GM21528 (cell line): Measurements from ENCODE around the gene BCAP31.
"Not testable (repeated sequence)": the region's sequence is repeated elsewhere in the genome, so short reads cannot be mapped to it uniquely, and the experiment has no call there.

Experiments used
- ATAC-seq: cut with Tn5 transposase; IDR thresholded peaks from one replicate; pipeline ENCODE4 v1.9.1; 2021; ENCODE audit warnings: mild to moderate bottlenecking, moderate library complexity; ENCODE audit not compliant: unreplicated experiment, low FRiP score

BCAP31 gene

DNA sequence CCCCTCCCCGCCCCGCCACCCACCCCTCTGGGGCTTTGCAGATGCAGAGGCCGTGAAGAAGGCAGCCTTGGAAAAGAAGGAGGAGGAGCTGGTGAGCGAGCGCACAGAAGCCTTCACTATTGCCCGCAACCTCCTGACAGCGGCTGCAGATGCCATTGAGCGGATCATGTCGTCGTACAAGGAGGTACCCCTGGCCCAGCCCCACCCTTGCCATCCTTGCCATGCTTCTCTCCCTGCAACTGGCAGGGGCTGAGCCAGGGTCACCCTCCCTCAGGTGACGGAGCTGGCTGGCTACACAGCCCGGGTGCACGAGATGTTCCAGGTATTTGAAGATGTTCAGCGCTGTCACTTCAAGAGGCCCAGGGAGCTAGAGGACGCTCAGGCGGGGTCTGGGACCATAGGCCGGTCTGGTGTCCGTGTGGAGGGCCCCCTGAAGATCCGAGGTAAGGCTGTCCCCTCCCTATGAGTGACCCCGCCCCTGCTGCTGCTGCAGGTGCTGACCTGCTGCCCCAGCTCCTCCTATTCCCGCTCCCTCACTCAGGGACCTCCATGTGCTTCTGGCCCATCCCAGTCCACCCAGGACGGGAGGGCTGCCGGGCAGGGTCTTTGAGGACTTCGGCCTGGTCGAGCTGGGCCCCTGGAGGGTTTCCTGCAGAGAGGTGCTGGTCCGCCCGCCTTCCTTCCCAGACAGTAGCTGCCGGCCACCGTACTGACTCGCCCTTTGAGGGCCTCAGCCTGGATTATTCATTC lies 12.1 kb upstream of the BCAP31 start:
- ATAC-seq: no peak

- ATAC-seq: no peak
Measured at GRCh38 chrX:153735274-153735673, 11.1 kb upstream of the BCAP31 start.

- no peak for ATAC-seq
Measured at GRCh38 chrX:153734871-153735270, 10.7 kb upstream of the BCAP31 start.

DNA sequence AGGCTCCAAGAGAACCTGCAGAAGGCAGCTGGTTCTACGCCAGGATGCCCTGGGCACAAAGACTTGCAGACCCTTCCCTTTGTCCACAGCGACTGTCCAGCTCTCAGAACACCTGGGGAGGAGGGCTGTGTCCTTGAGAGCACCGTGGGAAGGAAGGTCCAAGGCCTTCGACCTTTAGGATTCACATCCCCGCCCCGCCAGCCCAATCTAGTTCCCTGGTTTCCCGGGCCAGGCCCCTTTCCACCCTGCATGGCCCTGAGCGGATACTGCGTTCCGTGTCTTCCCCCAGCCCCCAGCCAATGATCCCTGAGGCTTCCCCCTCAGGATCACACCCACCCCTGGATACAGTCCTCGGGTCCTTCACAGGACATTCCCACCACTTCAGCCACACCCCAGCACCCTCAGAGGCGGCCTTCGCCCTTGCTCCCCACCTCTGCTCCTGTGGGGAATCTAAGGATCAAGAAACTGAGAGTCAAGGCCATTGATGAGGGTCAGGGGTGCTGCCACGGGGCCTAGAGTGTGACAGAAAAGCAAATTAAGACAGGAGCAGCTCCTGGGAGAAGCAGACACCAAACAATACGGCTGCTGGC lies 9.6 kb upstream of the BCAP31 start:
- ATAC-seq: no peak

DNA sequence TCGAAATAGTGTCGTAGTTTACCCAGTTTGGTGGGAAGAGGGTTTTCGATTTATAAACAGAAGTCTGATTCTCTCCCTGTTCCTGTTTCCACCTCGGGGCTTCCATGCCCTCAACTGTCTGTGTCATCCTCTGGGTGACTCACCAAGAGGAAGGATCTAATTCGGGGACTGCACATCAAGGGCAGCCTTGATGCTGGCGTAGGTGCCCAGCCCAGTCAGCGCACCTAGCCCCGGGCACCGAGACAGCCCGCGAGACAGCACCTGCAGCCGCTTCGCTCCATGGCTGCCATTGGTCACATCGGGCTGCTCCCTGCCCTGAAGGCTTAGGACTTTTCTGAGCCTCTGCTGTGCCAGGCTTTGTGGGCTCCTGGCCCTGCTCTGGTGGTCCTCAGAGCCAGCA lies 8.2 kb upstream of the BCAP31 start:
- no peak for ATAC-seq

DNA sequence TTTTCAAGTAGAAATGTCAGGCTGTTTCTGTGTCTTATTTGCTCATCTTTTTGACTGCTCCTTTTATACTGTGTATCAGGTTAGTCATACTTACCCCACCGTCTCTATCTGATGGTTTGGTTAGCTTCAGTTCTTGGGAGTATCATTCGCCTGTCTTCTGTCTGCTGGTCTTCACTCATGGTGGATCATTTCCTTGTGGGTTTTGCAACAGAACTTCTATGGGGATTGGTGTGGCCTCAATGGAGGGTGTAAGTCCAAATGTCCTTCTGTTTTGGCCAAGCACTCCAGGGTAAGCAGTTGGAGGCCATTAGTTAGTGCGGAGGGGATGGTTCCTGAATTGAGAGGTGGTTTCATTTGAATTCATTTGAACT lies 7.6 kb upstream of the BCAP31 start:
- ATAC-seq: no peak

GRCh38 chrX:153731117-153731844 lies 7.1 kb upstream of the BCAP31 start:
- no peak for ATAC-seq

DNA sequence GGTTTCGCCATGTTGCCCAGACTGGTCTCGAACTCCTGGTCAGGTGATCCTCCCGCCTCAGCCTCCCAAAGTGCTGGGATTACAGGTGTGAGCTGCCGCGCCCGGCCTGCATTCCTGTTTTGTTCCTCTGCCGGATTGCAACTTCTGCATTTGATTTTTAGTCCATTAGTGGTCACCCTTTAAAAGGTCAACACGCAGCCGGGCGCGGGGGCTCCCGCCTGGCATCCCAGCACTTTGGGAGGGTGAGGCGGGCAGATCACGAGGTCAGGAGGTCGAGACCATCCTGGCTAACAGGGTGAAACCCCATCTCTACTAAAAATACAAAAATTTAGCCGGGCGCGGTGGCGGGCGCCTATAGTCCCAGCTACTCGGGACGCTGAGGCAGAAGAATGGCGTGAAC lies 5.9 kb upstream of the BCAP31 start:
- ATAC-seq: not testable (repeated sequence)

DNA sequence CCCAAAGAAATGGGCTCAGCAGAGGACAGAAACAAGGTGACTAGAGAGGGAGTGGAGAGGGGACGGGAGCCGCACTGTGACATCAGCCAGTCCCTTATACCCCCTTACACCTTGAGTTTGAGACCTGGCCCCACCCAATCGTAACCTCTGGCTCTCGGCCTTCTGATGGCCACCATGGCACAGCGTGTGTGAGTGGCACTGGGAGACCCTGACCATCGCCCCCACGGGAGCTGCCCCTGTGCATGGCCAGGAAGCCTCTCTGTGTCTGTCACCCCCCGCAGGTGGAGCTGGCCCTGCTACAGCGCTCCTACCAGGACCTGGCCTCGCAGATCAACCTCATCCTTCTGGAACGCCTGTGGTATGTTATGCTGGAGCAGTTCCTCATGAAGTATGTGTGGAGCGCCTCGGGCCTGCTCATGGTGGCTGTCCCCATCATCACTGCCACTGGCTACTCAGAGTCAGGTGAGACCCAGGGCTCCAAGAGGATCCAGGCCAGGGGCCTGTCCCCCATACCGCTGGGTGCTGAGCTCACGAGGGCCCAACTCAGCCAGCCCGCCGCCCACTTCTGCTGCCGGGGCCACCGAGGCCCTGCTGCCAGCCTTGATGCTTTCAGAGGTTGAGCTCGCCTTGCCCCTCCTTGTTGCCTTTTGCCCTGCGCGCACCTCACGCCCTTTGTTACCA lies 4.9 kb upstream of the BCAP31 start:
- ATAC-seq: no peak

DNA sequence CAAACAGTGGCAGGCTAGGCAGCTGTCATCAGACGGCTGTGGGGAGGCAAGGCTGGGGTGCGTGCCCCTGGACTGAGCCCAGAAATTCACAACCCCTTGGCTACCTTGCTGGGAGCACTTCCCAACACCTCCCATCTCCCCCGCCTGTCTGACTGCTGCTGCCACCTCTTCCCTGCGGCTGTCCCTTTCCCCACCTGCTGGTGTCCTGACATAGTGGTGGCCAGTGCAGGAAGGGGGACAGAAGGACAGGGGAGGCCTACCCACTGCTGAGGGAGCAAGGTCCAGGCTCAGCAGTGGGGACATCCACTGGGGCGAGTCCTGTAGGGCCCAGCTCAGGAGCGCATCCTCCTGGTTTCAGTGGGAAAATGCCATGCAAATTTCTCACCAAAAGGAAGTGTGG lies 3.9 kb upstream of the BCAP31 start:
- no peak for ATAC-seq

GRCh38 chrX:153727123-153727931 lies 3.1 kb upstream of the BCAP31 start:
- ATAC-seq: no peak

GRCh38 chrX:153726286-153727122 lies 2.3 kb upstream of the BCAP31 start:
- peak; percentile 41 for ATAC-seq

GRCh38 chrX:153725832-153726285 lies 1.7 kb upstream of the BCAP31 start:
- no peak for ATAC-seq

DNA sequence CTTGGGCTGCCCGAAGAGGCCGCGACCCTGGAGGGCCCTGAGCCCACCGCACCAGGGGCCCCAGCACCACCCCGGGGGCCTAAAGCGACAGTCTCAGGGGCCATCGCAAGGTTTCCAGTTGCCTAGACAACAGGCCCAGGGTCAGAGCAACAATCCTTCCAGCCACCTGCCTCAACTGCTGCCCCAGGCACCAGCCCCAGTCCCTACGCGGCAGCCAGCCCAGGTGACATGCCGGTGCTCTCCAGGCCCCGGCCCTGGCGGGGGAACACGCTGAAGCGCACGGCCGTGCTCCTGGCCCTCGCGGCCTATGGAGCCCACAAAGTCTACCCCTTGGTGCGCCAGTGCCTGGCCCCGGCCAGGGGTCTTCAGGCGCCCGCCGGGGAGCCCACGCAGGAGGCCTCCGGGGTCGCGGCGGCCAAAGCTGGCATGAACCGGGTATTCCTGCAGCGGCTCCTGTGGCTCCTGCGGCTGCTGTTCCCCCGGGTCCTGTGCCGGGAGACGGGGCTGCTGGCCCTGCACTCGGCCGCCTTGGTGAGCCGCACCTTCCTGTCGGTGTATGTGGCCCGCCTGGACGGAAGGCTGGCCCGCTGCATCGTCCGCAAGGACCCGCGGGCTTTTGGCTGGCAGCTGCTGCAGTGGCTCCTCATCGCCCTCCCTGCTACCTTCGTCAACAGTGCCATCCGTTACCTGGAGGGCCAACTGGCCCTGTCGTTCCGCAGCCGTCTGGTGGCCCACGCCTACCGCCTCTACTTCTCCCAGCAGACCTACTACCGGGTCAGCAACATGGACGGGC lies 1.0 kb upstream of the BCAP31 start:
- peak; percentile 16 for ATAC-seq

GRCh38 chrX:153723351-153724251 lies 586 bp downstream of the BCAP31 start:
- ATAC-seq: peak; percentile 38

DNA sequence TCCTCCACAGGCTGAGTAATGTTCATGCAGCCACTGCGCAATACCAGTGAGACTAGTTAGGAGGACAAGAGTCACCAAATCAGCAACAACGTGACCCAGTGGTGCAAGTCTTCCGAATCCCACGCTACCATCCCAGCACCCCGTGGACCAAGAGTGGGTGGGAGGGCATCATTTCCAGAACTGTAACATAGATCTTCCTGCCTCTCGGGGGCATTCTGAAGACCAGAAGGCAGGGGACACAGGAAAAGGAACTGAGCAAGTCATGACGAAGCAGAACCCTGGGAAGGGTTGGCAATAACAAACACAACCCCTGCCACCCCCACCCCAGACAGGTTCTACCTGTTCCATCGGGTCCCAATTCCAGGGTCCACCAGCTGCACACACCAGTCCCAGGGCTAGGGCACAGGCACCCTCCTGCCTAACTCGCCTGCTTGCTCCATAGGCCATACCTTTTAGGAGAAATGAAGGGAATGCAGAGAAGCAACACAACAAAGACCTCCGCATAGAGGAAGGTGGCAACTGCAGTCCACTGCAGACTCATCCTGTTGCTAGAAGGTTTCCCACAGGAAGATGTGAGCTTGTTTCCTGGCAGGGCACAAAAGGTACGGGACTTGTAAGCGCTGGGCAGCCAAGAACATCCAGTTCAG lies 1.4 kb downstream of the BCAP31 start:
- ATAC-seq: no peak

DNA sequence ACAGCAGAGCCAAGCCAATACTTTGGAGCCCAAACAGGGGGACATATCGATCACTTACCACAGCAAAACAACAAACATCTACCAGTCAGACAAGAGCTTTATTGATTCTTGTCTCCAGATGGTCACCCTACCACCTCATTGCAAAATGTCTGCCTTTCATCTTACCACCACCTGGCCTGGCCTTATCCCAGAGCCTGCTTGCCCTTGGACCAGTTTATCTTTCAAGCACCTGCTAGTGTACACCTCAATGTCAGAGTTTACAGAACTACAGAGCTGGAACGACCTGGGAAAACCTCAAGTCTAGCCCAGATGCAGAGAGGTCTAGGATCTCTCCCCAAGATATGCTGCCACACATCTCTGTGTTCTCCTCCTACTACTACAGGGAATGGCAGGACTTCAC lies 4.5 kb downstream of the BCAP31 start:
- no peak for ATAC-seq
